ENCODE measurements around the gene ENTPD8. TPM values are rescaled to one million over a fixed set of nuclear protein-coding genes. Genes with fewer than 3 reads are reported as not detected.
A peak's percentile ranks its signal among the peaks of the same experiment; 100 is the strongest.
"Not testable (repeated sequence)": the region's sequence is repeated elsewhere in the genome, so short reads cannot be mapped to it uniquely, and the experiment has no call there.

ENTPD8 gene
- total RNA-seq, 2 donors from 2014 or later, result 108 to 120 TPM

GRCh38 chr9:137422604-137423513 is 18.3 kb downstream of the ENTPD8 start, which contains the start of the genes EXD3 and NOXA1:
Gene EXD3, minus strand, starts transcription at chr9:137423162. Its CDS starts 27,805 bp downstream, at chr9:137395357.
Gene NOXA1, plus strand, starts transcription at chr9:137423393. Its CDS starts 137 bp downstream, at chr9:137423530.
- ATAC-seq (peak; percentile 84), DNase-seq (peak; percentile 93 to 97)
- intact Hi-C loops (cut with DNase I, micrococcal nuclease), result no loop called here

DNA sequence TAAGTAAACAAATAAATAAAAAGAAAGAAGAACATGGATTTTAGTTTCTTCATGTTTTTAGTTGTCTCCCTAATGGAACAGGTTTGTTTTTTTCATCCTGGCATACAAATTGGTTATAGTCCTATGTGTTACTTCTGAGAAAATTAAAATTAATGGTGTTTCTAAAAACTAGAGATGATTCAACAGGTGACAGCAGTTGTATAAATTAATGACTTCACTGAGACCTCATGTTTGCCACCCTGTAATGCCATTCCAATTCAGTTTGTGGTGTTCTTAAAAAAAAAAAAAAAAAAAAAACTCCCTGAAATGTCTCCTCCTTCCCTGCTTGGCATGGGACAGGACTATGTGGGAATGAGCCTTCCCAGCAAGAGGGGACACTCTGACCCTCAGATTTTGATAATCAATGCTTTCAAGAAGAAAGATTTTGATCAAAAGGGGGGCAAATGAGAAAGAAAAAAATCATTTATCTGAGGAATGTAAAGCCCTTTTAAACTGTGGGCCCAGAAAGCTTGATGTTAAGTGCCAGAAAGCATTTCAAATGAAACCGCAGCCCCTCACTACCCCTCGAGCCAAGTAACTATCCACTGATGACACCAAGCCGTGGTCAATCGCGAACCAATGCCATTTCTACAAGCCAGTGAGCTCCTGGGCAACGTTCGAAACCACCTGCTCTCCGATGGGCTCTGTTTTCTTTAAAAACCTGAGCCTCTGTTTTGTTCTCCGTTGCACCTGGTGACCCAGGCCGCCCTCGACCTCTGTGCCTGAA is 19.1 kb downstream of the ENTPD8 start:
- ATAC-seq (no peak), DNase-seq (no peak)
- intact Hi-C loops (cut with DNase I, micrococcal nuclease), result no loop called here

GRCh38 chr9:137417161-137418021 is 23.8 kb downstream of the ENTPD8 start:
- no peak for DNase-seq
- ATAC-seq, result peak; percentile 13
- intact Hi-C loops (cut with DNase I, micrococcal nuclease), result no loop called here

DNA sequence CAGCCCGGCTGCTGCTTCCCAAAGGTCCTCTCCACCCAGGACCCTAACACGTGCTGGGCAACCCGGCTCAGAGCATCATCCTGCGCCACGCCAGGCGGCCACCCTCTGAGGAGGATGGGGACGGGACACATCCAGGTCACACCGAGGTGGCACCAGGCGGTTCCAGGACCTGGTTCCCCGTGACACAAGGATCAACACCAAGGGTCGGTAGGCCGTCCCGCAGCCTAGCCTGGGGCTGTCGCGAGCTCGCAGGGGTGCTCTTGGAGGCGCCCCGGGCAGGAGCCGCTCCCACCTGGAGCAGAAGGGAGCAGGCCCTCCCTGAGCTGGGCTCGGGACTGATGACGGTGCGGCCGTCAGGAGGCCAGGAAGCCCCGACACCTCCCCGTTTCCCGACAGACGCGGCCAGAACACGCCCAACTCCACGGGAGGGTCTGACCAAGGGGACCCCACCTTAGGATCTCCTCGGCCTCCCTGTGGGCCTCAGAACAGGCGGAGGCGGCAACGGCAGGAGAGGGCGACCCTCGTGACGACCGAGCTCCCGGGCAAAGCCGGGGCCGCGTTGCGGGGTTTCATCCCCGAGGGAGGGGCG is 24.5 kb downstream of the ENTPD8 start:
- intact Hi-C loops (cut with DNase I, micrococcal nuclease), result no loop called here
- DNase-seq, result no peak
- ATAC-seq, result no peak

DNA sequence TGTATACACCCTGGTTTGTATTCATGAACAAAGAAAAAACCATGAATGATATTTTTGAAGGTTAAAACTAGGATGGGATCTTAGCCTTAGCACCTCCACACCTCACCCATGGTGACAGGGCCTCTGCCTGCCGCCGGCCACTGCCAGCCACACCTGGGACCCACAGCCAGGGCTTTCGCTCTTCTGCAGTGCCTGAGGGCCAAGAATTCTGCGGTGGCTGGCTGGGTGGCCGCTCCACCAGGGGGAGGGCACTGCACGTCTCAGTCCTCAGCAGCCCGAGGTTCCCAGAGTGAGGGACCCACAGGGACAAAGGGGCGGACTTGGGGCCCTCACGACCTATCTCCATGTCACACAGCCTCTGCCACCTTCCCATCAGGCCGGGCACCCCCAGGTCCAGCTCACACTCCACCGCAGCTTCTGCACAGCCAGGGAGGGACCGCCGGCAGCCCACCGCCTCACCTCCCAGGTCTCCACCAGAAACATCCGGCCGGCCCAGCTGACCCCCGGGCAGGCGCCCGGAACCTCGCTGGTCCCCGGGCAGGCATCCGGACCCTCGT is 25.1 kb downstream of the ENTPD8 start:
- no peak for ATAC-seq
- intact Hi-C loops (cut with DNase I, micrococcal nuclease), result no loop called here
- DNase-seq, result no peak

DNA sequence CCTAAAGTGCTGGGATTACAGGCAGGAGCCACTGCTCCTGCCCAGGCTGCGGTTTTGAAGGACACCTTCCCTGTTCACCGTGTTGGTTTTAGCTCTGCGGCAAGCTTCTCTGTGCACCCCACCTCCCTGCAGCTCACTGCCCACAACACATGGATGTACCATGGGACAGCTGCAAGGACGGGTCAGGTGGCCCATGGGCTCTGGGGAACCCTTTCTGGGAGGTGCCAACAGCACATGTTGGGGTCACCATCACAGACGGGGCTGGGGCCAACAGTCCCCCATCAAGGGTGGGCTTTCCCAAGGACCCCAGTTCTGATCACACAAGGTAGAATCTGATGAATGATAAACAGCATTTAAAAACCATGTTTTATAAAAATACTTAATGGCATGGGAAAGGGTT is 25.7 kb downstream of the ENTPD8 start:
- ATAC-seq, result no peak
- no peak for DNase-seq

DNA sequence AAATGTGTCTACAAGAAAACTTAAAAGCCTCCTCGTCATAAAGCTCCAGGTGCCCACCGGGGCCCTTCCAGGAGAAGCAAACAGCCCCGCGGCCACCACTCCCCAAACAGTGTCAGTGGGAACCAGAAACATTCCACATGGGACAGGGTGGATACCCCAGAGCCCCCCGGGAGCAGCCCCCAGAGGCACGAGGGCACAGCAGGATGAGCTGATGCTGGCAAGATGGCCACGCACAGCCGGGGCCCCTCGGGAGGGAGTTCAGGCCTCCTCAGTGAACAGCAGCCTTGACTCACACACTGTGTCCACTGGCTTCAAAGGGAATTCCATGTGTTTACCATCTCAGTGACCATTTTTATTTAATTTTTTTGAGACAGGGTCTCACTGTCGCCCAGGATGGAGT is 28.7 kb downstream of the ENTPD8 start:
- ATAC-seq (no peak), DNase-seq (no peak)
- intact Hi-C loops (cut with DNase I, micrococcal nuclease), result no loop called here

More for the DNA sequence above, 25.7 kb downstream of the ENTPD8 start:
- intact Hi-C loops (cut with DNase I, micrococcal nuclease), result no loop called here

DNA sequence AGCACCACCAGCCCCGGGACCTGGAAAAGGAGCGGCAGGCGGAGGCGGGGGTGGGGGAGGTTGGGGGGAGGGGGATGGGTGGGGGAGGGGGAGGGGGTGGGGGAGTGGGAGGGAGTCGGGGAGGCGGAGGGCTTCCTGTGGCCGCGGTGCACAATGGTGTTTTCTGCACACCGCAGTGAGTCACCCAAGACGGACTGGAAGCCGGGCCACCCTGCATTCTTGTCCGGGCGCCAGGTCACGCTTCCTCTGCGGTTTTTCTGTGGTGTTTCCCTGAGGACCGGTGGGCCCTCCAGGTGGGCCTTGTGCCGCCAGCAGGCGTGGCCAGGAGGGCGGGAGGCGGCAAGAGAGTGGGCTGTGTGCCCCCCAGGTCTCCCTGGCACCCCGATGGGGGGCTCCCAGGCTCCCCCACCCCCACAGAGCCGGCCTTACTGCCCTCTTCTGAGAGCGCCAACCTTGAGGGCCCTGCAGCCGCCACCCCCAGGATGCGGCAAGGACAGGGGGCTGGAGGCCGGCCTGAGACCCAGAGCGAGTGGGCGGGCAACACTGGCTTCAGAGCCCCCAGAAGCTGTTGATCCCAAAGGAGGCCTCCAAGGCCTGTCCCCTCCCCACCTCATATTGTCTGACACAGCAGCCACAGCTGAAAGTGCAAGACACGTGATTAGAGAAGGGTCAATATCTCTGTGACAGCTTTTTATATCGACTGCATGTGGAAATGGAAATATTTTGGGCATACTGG is 29.3 kb downstream of the ENTPD8 start:
- intact Hi-C loops (cut with DNase I, micrococcal nuclease), result no loop called here
- no peak for ATAC-seq
- peak; percentile 65 to 68 for DNase-seq

DNA sequence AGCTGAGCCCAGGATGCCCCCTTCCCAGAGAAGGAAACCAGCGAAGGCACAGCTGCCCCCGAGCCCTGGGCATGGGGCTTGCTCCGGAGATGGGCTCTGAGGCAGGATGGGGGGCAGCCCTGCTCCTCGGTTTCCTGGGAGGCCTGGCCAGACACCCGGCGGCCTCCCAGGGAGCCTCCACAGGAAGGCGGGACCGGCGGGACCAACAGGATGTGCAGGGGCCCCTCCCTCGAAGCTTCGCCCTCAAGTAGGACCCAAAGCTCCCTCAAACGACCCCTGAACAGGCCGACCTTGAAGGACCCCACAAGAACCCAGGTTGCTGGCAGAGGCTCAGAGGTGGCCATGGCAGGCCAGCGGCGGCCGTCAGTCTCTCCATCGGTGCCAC is 29.9 kb downstream of the ENTPD8 start:
- intact Hi-C loops (cut with DNase I, micrococcal nuclease), result no loop called here
- DNase-seq (no peak), ATAC-seq (no peak)

DNA sequence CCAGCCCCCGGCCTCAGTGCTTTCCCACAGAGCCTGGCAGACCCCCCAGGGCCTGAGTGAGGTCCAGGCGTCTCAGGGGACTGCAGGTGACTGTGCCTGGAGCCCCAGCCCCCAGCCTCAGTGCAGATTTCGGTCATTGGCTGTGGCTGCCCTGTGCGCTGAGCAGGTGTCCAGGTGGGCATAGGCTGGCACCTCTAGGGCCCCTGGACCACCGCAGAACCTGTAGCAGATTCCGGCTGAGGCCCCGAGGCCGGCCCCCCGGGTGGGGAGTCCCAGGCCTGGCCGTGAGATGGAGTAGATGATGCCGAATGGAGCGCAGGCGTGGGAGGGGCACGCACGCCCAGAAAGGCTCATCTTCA is 30.3 kb downstream of the ENTPD8 start:
- intact Hi-C loops (cut with DNase I, micrococcal nuclease), result no loop called here
- DNase-seq (no peak), ATAC-seq (no peak)

- ATAC-seq; DNase-seq; intact Hi-C loops (cut with DNase I, micrococcal nuclease): not testable (repeated sequence)
Measured at GRCh38 chr9:137410236-137410890, 30.8 kb downstream of the ENTPD8 start.

DNA sequence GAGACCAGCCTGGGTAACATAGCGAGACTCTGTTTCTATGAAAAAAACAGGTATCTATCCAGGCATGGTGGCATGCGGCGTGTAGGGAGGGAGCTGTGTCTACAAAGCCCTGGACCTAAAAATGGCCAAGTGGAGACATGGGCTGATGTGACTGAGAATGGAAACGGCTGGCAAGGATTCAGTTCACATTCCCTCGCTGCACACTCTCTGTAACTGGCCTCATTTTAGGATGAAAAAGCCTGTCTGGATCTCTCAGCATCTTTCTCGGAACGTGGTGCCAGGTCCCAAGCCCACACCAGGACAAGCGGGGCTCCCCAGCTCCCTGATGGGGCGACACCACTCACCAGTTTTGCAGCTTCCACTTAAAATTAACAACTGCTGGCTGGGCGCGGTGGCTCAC is 31.6 kb downstream of the ENTPD8 start:
- intact Hi-C loops (cut with DNase I, micrococcal nuclease), result loop anchor here (10.0 kb wide), 2 partner anchors 95 to 115 kb away; no protein-coding TSS in a partner anchor
- DNase-seq (no peak), ATAC-seq (no peak)

DNA sequence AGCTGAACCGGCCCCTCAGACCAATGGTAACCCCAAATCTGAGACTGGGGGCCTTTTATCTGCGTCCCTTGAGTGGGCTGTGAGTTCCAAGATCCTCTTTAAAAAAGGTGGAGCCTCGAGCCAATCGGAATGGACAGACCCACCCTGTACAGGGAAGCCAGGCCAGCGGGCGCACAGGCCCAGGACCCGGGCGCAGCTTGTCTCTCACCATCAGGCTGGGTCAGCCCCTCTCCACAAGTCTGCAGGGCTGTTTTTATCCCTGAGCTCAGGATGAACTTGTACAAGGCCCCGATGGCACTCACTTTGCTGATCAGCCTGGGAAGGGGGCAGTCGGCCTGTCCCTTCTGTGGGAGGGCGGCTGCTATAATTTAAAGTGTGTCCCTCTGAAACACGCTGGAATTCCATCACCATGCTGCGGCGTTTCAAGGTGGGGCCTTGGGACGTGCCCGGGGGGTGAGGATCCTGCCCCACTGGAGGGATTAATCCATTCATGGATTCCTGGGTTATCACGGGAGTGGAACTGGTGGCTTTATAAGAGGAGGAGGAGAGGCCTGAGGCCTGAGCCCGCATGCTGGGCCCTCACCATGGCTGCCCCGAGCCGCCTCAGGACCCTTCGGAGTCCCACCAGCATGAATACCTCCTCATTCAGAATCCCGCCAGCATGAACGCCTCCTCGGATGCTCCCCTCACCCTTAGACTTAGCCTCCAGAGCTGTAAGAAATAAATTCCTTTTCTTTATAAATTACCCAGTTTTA is 32.3 kb downstream of the ENTPD8 start:
- intact Hi-C loops (cut with DNase I, micrococcal nuclease), result loop anchor here (10.0 kb wide), 2 partner anchors 94 to 114 kb away; no protein-coding TSS in a partner anchor
- no peak for ATAC-seq

GRCh38 chr9:137407590-137408300 is 33.4 kb downstream of the ENTPD8 start:
- no peak for DNase-seq
- ATAC-seq, result no peak
- intact Hi-C loops (cut with DNase I, micrococcal nuclease), result loop anchor here (10.0 kb wide), 2 partner anchors 93 to 113 kb away; no protein-coding TSS in a partner anchor

More for the DNA sequence above, 32.3 kb downstream of the ENTPD8 start:
- no peak for DNase-seq

GRCh38 chr9:137406876-137407589 is 34.1 kb downstream of the ENTPD8 start:
- intact Hi-C loops (cut with DNase I, micrococcal nuclease), result loop anchor here (10.0 kb wide), 2 partner anchors 92 to 112 kb away; no protein-coding TSS in a partner anchor
- DNase-seq (peak; percentile 64 to 84), ATAC-seq (peak; percentile 86)

Measured in left colon (tissue), 2 donors.